H1 (cell line): ENCODE data around the gene WRAP73. TPM values are rescaled to one million over a fixed set of nuclear protein-coding genes. Genes with fewer than 3 reads are reported as not detected.

ENCODE experiments used
- KDM5A ChIP-seq: fragments of 200-600 bp; IDR thresholded peaks from 2 replicates; pipeline ENCODE4 v1.7.1; 2012; ENCODE audit warnings: mild to moderate bottlenecking, low read length, inconsistent platforms, mixed read lengths
- SP2 ChIP-seq: IDR thresholded peaks from 2 replicates; pipeline ENCODE4 v1.6.1; 2012; ENCODE audit warnings: mild to moderate bottlenecking, low read length, inconsistent platforms
- SUZ12 ChIP-seq: fragments of 200-600 bp; sonication (generic); IDR thresholded peaks from 2 replicates; pipeline ENCODE4 v1.6.1; 2012; ENCODE audit warnings: mild to moderate bottlenecking, inconsistent platforms, low read length, moderate library complexity, mixed read lengths
- polyA plus RNA-seq, 7 experiments: library from polyadenylated mRNA; depleted of rRNA in 3 of 7; stranded (reverse) in 5 of 7; unstranded in 2 of 7; fragments of >200 nt in 5 of 7; fragments of 200-250 nt in 2 of 7; gene quantifications; 1 replicate in 5 of 7; 2 replicates in 1 of 7; 4 replicates in 1 of 7; pipeline versions ENCODE4 v1.2.1 to v1.2.3, GENCODE V29; 2011 to 2013; ENCODE audit warnings: missing spikeins in 2 of 7, mixed read lengths in 2 of 7
- total RNA-seq: library from RNA; stranded (reverse); fragmentation: NEBNext Ultra II Directional; extraction: Animal tissue kit (Norgen Biotek cat#: 25700); gene quantifications from 2 replicates; pipeline ENCODE4 v1.2.1, GENCODE V29; 2021

Gene WRAP73
- total and polyA plus RNA-seq, 2 of the 8 experiments (the other 6 are each of a cell fraction or from before 2014, with no cell fraction given): 30.3 to 50.7 TPM

DNA sequence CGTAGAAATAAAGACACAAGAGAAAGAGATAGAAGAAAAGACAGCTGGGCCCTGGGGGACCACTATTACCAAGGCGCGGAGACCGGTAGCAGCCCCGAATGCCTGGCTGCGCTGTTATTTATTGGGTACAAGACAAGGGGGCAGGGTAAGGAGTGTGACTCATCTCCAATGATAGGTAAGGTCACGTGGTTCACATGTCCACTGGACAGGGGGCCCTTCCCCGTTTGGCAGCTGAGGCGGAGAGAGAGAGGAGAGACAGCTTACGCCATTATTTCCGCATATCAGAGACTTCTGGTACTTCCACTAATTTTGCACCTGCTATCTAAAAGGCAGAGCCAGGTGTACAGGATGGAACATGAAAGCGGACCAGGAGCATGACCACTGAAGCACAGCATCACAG lies 29.2 kb downstream of the WRAP73 start (continued):
- TF ChIP-seq KDM5A (no peak), SUZ12 (no peak), SP2 (no peak)
